HG02840 (cell line): Measurements from ENCODE around the gene AJAP1.

Experiments used
- ATAC-seq: cut with Tn5 transposase; IDR thresholded peaks from one replicate; pipeline ENCODE4 v1.9.1; 2021; ENCODE audit warnings: mild to moderate bottlenecking, moderate library complexity, moderate number of reproducible peaks; ENCODE audit not compliant: unreplicated experiment, low FRiP score

AJAP1 gene

GRCh38 chr1:4697801-4698200 lies 43.4 kb downstream of the AJAP1 start:
- no peak for ATAC-seq

DNA sequence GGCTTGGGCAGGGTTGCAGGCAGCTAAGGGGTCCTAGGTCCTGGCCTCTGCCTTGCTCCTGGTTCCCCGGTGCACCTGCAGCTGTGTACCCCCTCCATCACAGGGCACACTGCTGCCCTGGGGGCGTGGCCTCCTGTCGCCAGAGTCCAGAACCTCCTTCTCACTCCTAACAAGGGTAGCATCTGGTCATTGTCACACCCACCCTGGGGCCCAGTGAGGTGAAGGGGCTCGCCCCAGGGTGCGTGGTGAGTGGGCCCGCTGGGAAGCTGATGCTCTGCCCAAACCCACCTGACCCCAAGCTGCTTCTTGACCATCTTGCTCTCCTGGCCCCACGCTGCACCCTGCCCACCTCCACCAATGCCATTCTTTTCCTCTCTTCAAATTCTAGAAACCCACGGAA lies 44.5 kb downstream of the AJAP1 start:
- ATAC-seq = no peak

- no peak for ATAC-seq
Observed at GRCh38 chr1:4699376-4700301, 45.2 kb downstream of the AJAP1 start.

DNA sequence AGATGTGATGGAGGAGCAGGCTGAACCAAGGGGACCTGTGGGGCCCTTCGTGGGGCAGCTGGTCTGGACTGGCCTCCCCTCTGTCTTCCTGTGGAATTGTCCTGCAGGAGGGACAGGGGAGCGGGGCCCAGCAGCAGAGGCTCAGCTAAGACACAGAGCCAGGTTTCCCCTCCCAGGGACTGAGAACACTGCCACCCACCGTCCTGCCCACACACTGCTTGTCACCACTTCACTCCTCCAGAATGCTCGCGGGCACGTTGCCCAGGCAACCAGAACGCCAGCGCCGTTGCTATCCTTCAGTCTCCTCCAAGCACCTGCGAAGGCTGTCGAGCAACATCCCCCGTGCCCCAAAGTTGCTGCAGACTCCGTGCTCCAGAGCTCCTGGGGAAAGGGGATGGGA lies 46.4 kb downstream of the AJAP1 start:
- no peak for ATAC-seq

GRCh38 chr1:4701276-4701675 lies 46.9 kb downstream of the AJAP1 start:
- no peak for ATAC-seq

GRCh38 chr1:4702464-4702863 lies 48.1 kb downstream of the AJAP1 start:
- no peak for ATAC-seq

GRCh38 chr1:4702932-4703331 lies 48.5 kb downstream of the AJAP1 start:
- ATAC-seq = no peak

GRCh38 chr1:4703646-4704045 lies 49.2 kb downstream of the AJAP1 start:
- ATAC-seq = no peak

DNA sequence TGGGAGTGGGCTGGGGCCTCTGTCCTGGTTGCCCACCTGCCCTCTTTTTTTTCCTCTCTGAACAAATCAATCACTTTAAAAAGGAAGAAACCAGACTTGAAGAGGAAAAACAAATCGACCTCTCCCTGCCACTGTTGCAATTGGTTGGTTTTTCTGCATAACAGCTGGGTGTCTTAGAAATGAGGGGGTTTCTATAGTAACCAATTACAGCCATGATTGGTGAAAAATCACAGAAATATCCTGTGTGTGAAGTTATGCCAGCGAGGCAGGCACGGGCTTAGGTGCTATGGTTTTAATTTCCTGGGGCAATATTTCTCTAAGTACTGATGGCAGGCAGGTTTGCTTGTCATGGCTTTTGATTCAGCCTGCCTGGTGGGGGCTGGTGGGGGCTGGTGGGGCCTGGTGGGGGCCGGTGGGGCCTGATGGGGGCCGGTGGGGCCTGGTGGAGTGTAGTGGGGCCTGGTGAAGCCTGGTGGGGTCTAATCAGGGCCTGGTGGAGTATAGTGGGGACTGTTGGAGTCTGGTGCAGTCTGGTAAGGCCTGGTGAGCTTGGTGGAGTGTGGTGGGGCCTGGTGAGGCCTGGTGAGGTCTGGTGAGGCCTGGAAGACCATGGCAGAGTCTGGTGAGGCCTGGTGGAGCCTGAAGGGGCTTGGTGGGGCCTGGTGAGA lies 54.6 kb downstream of the AJAP1 start:
- ATAC-seq = no peak

DNA sequence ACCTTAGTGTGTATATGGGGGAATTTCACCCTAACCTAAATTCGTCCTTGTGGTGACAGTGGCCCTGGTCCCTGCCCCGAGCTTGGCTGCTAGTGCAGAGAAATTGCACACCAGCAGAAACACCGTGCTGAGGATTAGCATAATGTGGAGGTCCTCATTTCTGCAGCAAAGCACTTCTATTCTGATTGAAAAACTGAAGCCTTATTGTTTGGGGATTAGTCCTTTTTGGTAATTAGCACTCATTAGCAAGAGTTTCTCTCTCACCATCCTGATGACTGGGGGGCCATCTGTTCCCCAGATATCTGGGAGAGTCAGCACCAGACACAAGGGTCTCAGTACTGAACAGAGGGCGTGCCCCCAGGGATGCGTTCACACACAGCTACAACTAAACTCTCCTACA lies 55.2 kb downstream of the AJAP1 start:
- no peak for ATAC-seq

DNA sequence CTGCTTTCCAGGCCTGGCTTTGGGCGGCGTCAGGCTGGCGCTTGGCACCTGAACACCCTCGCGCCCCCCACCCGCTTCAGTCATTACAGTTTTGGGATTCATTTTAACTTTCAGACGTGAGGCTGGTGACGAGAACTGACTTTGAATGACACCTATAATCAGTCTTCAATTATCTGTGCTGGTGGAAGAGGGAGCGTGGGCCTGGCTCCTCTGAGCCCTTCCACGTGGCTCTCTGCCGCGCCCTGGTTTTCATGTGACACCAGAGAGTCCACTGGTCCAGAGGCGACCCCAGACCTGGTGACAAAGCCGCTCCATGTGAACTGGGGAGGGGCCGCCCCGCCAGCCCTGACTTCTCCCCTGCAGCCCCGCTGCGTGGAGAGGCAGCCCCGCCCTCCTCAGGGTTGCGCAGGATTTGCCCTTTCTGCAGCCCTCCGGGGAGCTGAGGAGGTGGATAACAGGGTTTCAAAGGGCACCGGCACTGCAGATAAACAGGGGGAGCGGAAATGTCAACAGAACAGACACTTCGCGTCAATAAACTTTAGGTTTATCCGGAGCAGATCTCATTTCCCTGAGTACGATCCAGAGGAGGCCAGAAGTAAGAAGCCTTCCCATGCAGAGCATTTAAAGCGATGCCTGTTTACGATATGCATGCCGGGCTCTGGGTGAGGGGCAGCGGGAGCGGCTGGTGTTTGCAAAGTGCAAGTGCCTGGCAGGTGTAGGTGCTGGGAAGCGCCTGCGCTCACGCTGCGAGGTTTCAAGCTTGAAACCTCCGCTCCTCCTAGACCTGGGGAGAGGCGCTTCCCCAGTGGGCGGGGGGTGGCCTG lies 56.4 kb downstream of the AJAP1 start:
- no peak for ATAC-seq

GRCh38 chr1:4711416-4712275 lies 57.2 kb downstream of the AJAP1 start:
- no peak for ATAC-seq

DNA sequence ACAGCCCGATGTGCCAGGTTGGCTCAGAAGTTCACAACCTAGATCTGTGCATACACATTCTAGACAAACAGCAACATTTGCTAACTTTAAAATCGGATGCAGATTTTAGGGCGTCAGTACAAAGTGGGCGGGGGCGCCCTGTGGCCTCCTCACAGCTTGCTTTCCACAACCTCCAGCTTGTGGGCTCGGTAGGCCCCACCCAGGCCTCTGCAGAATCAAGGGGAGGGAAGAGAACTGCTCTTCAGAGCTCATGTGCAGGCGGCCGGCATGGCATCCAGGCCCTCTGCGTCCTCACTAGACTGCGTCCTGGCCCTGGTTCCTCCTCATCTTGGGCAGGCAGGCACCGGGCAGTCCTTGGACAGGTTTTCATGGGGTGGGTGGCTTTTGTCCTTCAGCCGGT lies 59.3 kb downstream of the AJAP1 start:
- no peak for ATAC-seq

- no peak for ATAC-seq
Observed at GRCh38 chr1:4716406-4716805, 62.0 kb downstream of the AJAP1 start.

DNA sequence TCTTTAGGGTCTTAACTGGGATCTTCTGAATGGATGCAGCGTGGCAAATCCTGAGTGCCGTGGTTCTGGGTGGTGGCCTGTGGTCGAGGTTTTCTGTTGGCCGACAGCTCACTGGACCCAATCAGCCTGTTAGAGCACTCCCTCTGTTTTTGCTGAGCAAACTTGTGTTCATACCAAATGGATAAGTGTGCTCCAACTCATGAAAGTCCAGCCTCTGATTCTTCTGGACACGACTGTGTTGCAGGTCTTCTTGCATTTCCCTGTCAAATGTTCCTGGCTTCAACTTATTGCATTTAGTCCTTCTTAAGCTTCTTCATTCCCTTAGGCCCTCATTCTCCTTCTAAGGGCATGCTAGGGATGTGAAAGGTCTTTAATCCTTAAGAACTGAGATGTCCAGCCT lies 63.7 kb downstream of the AJAP1 start:
- ATAC-seq = no peak

DNA sequence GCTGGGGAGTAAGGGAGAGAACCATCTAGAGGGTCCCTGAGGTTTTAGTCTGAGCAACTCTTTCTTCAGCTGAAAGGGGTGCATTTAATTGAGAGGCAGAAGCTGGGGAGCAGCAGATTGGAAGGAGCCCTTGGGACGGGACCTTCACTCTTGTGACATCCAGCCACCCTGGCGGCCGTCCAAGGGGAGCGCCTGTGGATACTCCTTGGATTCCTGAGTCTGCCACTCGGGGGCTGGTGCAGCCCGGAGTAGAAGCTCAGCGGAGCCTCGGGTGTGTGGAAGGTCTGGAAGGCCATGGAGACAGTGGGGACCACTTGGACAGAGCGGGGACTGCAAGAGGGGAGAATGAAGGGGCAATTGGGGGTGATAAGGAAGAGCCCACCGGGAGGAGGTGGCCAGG lies 68.7 kb downstream of the AJAP1 start:
- no peak for ATAC-seq

DNA sequence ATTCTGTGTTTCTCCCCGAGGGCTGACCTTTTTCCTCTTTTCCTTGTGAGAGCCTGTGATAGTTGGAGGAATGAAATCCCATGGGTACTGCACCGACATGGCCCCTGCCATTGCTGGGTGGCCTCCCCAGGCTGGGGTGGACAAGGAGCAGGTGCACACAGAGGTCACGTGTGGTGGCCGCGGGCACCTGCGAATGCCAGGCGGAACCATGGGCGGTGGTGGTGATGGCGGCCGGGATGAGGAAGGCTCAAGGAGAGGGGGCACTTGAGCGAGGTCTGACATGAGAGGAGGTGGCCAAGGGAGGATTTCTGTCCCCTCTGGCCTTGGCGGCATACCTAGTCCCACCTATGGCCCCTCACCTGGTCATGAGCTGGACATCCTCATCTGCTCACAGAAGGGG lies 69.6 kb downstream of the AJAP1 start:
- ATAC-seq = no peak

GRCh38 chr1:4724695-4725250 lies 70.4 kb downstream of the AJAP1 start:
- no peak for ATAC-seq

GRCh38 chr1:4725416-4725815 lies 71.0 kb downstream of the AJAP1 start:
- no peak for ATAC-seq
